K562 treated with DMSO at 1 percent for 48 hours (cell line): Measurements from ENCODE around the gene IRS2. TPM values are rescaled to one million over a fixed set of nuclear protein-coding genes. Genes with fewer than 3 reads are reported as not detected.

ENCODE experiments used
- total RNA-seq: library from RNA; unstranded; fragments of 300-600 nt; gene quantifications from 2 replicates; pipeline ENCODE4 v1.2.3, GENCODE V29; 2022; ENCODE audit warnings: low replicate concordance; ENCODE audit errors: extremely low read depth

The IRS2 gene
- total RNA-seq: not detected in 2 replicates

GRCh38 chr13:109786457-109787134 is at the start of gene IRS2:
Gene IRS2, minus strand, starts transcription at chr13:109786583. Its CDS starts 530 bp downstream, at chr13:109786053.

